Chondrocyte (in vitro differentiated cells): ENCODE results near the gene USP15. TPM values are rescaled to one million over a fixed set of nuclear protein-coding genes. Genes with fewer than 3 reads are reported as not detected.
"Not testable (repeated sequence)": the region's sequence is repeated elsewhere in the genome, so short reads cannot be mapped to it uniquely, and the experiment has no call there.

ENCODE experiments used
- DNase-seq: peaks from one replicate; pipeline ENCODE4 v3.0.0; 2021; ENCODE audit warnings: mixed read lengths, low spot score
- H3K27ac Mint-ChIP-seq: one replicate; pipeline ENCODE4 v1.8.0; 2021; ENCODE audit warnings: mild to moderate bottlenecking, moderate library complexity, mixed read lengths; ENCODE audit not compliant: unreplicated experiment
- H3K27me3 Mint-ChIP-seq: 2 replicates; pipeline ENCODE4 v1.8.0; 2021; ENCODE audit warnings: low read depth, mixed read lengths
- H3K36me3 Mint-ChIP-seq: 2 replicates; pipeline ENCODE4 v1.8.0; 2021; ENCODE audit warnings: low read depth, mixed read lengths
- H3K4me1 Mint-ChIP-seq: 2 replicates; pipeline ENCODE4 v1.8.0; 2021; ENCODE audit warnings: low read depth, mild to moderate bottlenecking, mixed read lengths
- H3K4me3 Mint-ChIP-seq: one replicate; pipeline ENCODE4 v1.8.0; 2021; ENCODE audit warnings: mild to moderate bottlenecking, moderate library complexity, mixed read lengths; ENCODE audit not compliant: unreplicated experiment
- H3K9me3 Mint-ChIP-seq: 2 replicates; pipeline ENCODE4 v1.8.0; 2021; ENCODE audit warnings: low read depth, mixed read lengths
- CTCF ChIP-seq: fragments of 200-600 bp; sonication (generic); IDR thresholded peaks from 2 replicates; pipeline ENCODE4 v1.5.0; 2021; ENCODE audit warnings: antibody characterized with exemption, mild to moderate bottlenecking, moderate library complexity
- total RNA-seq: library from RNA; stranded (reverse); gene quantifications from 3 replicates; pipeline ENCODE4 v1.2.1, GENCODE V29; 2021

The USP15 gene
- total RNA-seq, 1 donor from 2014 or later, result 48.2 TPM

GRCh38 chr12:62361048-62361447 lies 100.8 kb downstream of the USP15 start:
- no peak for DNase-seq
- Mint-ChIP-seq H3K4me1 (peaks cover 8% of the 10 kb centered on the region), H3K27me3 (no peaks in the 10 kb centered on the region), H3K4me3 (no peak overlapping the region), H3K36me3 (peaks cover 13% of the 10 kb centered on the region), H3K27ac (peak overlapping the region; percentile 12), H3K9me3 (peaks cover 11% of the 10 kb centered on the region)
- no peak for TF ChIP-seq CTCF

GRCh38 chr12:62363506-62363905 lies 103.3 kb downstream of the USP15 start:
- peaks cover 15% of the 10 kb centered on the region for H3K9me3 Mint-ChIP-seq
- TF ChIP-seq CTCF, result no peak
- H3K4me1 Mint-ChIP-seq, result peaks cover 12% of the 10 kb centered on the region
- no peak overlapping the region for H3K27ac Mint-ChIP-seq
- H3K27me3 Mint-ChIP-seq, result no peaks in the 10 kb centered on the region
- no peak overlapping the region for H3K4me3 Mint-ChIP-seq
- H3K36me3 Mint-ChIP-seq, result peaks cover 19% of the 10 kb centered on the region
- DNase-seq, result no peak

- peaks cover 14% of the 10 kb centered on the region for H3K4me1 Mint-ChIP-seq
- not testable (repeated sequence) for DNase-seq, H3K4me3 Mint-ChIP-seq, H3K27ac Mint-ChIP-seq, H3K27me3 Mint-ChIP-seq
- H3K9me3 Mint-ChIP-seq, result peaks cover 15% of the 10 kb centered on the region
- peaks cover 20% of the 10 kb centered on the region for H3K36me3 Mint-ChIP-seq
Measured at GRCh38 chr12:62364697-62365096, 104.5 kb downstream of the USP15 start.

- H3K36me3 Mint-ChIP-seq, result peaks cover 20% of the 10 kb centered on the region
- not testable (repeated sequence) for DNase-seq, H3K27ac Mint-ChIP-seq, H3K4me3 Mint-ChIP-seq, H3K27me3 Mint-ChIP-seq
- peaks cover 11% of the 10 kb centered on the region for H3K4me1 Mint-ChIP-seq
- peaks cover 15% of the 10 kb centered on the region for H3K9me3 Mint-ChIP-seq
Measured at GRCh38 chr12:62365846-62366245, 105.6 kb downstream of the USP15 start.

- Mint-ChIP-seq H3K9me3 (peaks cover 15% of the 10 kb centered on the region), H3K36me3 (peaks cover 20% of the 10 kb centered on the region)
Measured at GRCh38 chr12:62368430-62369223, 108.4 kb downstream of the USP15 start.

GRCh38 chr12:62370189-62370588 lies 110.0 kb downstream of the USP15 start:
- TF ChIP-seq CTCF, result no peak

More at GRCh38 chr12:62368430-62369223, 108.4 kb downstream of the USP15 start:
- not testable (repeated sequence) for H3K27ac Mint-ChIP-seq, DNase-seq, H3K27me3 Mint-ChIP-seq, H3K4me3 Mint-ChIP-seq
- peaks cover 23% of the 10 kb centered on the region for H3K4me1 Mint-ChIP-seq

GRCh38 chr12:62371661-62372060 lies 111.5 kb downstream of the USP15 start:
- Mint-ChIP-seq H3K27ac (no peak overlapping the region), H3K27me3 (no peaks in the 10 kb centered on the region), H3K9me3 (no peaks in the 10 kb centered on the region), H3K4me3 (no peak overlapping the region), H3K4me1 (peaks cover 25% of the 10 kb centered on the region), H3K36me3 (peaks cover 10% of the 10 kb centered on the region)
- no peak for TF ChIP-seq CTCF
- no peak for DNase-seq

More at GRCh38 chr12:62370189-62370588, 110.0 kb downstream of the USP15 start:
- Mint-ChIP-seq H3K27ac (peak overlapping the region; percentile 4), H3K4me3 (no peak overlapping the region), H3K36me3 (peaks cover 17% of the 10 kb centered on the region), H3K9me3 (peaks cover 13% of the 10 kb centered on the region), H3K4me1 (peaks cover 29% of the 10 kb centered on the region), H3K27me3 (no peaks in the 10 kb centered on the region)
- DNase-seq, result no peak
